HUDEP-2 (cell line): ENCODE measurements around the gene CMTM4.
"Not testable (repeated sequence)": the region's sequence is repeated elsewhere in the genome, so short reads cannot be mapped to it uniquely, and the experiment has no call there.

Source experiments
- DNase-seq, 76 experiments: peaks; one replicate each; lab custom pipeline; 2025; ENCODE audit not compliant: unreplicated experiment in 76 of 76; lab: John Stamatoyannopoulos, UW

The CMTM4 gene

DNA sequence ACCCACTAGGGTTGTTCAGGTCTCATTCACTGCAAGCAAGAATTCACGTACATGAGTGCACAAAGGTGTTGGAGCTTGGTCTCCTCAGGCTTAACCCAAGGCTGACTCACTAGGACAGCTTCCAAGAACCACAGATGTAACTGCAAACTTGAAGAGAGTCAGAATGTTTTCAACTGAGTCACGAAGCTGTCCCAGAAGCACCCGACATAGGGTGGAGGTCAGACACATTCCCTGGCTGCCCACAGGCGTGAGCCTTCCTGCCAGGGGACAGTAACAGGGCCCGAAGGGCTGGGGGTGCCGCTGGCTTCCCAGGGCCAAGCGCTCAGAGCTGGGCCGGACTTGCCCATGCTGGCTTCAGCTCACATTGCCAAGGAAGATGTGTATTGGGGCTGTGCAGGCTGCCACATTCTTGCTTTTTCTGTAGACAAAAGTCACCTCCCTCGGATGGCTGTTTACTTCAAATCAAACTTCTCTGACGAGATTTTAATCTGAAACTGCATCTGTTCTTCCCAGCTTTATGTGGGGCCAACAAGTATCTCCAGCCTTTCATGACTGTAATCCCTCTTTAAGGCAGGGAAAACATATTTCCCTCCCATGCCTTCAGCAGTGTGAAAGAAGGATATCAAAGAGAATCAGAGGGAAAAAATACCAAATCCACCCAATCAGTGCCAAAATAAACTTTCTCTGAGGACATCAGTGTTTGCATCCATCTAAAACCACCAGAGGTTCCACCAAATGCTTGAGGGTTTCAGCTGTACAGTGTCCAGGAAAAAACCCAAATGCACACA, 77.8 kb downstream of the CMTM4 start:
- DNase-seq, result peak in 4 of 76 experiments; percentile 6 to 22 (median 22)

DNA sequence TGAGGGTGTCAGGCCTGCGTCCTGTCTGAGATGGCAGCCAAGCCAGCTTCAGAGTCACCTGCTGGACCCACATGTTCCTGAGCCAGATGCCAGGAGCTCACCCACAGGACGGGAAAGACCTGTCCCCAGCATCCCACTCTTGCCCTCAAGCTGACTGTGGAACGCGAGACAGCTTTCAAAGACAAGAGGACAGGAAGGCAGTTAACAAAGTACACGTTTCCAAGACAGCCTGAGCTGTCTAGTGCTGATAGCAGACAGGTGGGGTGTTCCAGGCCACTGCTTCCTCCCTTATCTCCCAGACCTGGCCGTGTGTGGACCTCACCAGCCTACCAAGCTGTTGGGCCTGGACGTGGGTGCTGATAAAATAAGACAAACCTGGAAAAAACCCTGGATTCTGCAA, 78.8 kb downstream of the CMTM4 start:
- DNase-seq, result peak in 53 of 76 experiments; percentile 6 to 70 (median 35)

DNA sequence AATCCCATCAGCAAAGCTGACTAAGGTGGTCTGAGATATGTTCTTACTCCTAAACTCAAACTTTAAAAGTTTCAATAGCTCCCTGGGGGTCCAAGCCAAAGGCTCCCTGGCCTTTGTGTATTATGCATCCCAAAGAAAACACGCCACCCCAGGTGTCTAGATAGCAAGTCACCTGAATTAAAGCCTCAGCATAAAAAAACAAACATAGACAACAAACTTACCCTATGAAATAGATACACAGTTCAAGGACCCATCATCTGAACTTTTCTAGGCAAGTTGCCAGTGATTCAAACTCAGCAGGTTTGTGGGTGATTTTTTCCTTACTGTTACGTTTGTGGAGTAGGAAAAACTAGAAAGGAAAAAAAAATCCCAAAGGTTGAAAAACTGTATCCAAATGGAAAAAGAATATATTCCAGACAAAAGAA, 79.5 kb downstream of the CMTM4 start:
- DNase-seq, result no peak

DNA sequence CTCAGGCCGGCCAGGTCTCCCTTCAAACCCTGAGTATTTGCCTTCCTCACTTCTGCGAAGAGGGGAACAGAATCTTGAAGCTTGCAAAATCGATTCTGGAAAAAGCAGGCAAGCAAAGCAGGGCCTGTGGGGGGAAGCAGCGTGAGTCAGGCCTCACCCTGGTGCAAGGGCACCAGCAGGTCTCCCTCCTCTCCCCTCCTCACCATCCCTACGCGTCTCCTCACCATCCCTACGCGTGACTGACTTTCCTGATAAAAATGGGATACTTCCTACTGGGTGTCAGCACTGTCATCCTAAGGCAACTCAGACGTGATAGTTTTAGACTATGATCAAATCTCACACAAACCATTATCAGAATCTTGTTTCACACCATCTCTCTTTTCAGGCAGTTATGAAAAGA, 80.0 kb downstream of the CMTM4 start:
- DNase-seq, result no peak

DNA sequence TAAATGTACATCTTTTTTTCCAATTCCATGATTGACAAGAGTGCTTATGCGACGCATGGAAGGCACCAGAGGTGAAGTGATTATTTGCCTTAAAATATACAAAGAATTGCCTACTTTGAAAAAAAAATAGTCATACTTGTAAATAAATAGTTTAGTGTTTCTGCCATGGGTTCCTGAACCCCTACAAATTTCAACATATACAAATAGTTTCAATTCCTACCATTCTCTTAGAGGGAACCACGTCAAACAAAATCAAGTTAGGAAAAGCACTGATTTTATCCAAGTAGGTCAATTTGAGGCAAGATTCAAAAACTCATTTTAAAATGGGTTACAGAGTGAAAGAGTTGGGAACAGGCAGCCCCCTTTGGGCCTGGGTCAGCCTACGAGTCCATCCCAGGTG, 80.4 kb downstream of the CMTM4 start:
- DNase-seq, result no peak

DNA sequence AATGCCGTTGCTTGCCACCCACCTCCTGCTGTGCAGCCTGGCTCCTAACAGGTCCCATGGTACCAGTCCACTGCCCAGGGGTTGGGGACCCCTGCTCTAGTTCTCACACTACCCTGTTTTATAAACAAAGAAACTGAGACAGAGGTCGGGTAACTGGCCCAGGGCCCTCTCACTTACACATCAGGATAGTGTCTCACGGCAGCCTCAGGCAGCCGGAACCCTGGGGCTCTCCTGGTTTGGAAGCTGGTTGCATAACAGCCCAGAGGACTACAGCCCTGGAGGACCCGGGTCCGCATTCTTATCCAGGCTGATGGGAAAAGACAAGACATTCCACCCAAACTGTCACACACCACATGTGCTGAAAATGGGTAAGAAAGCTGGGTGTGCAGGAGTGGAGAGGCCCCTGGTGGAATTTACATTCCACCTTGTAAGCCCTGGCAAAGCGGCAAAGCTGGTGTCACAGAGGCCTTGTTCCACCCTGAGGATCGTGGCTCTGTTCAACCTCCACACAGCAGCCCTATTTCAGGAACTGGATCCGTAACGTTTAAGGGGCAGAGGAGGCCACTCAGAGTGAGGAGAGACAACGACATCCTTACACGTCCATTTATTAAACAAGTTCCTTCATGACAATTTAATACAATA, 82.3 kb downstream of the CMTM4 start:
- no peak for DNase-seq

DNA sequence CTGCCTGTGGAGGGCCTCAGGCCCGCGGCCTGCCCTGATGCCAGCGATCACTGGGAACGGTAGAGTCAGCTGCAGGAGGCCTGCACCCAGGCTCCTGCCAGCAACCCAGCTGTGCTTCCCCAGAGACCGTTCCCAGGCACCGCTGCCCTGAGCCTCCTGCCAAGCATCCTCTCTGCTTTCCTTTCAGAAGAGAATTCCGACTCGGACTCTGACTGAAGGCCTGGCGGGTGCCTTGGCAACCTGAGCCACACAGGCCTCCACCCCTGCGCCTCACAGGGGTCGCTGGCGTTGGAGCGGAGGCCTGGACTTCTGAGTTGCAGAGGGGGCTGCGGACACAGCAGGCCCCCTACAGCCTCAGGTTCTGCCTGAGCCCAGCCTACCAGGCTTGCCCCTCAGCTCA, 84.1 kb downstream of the CMTM4 start:
- no peak for DNase-seq

DNA sequence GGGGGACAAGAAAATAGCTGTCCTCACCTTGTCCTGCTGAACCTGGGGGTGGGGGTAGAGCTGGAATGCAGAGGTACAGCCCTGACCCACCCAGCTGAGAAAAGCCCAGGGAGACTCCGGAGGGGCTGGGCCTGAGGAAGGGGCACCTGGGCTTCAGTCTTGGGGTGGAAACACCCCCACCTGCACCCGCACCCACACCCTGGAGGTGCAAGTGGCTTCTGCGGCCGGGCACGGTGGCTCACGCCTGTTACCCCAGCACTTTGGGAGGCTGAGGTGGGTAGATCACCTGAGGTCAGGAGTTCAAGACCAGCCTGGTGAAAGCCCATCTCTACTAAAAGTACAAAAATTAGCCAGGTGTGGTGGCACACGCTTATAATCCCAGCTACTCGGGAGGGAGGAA, 84.6 kb downstream of the CMTM4 start:
- DNase-seq, result not testable (repeated sequence)

DNA sequence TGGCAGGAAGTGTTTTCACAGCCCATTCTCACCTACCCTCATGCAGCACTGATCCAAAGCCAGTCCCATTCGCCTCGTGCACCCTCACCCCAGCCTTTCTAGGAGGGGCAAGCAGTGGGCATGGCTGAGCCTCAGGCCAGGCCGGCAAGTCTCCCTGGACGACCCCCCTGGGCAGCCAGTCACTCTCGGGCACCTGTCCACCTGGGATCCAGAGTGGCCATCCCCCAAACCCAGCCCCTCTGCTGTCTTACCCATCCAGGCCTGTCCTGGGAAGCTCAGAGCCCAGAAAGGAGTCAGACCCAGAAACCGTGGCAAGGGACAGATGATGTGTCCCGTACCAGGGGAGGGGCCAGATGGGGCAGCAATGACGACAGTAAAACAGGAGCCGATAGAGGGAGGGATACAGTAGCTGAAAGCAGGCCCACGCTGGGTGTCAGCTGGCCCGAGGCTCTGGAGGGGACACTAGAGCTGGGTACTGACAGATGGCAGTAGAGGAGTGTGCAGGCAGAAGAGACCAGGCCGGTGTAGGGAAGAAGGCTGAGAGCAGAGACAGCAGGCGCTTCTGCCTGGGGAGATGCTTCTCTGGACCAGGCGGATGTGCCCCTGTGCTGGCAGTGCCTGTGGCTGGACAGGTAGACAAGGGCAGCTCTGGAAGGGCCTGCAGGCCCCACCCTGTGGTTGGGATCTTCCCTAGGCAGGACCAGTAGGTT, 86.3 kb downstream of the CMTM4 start:
- no peak for DNase-seq

DNA sequence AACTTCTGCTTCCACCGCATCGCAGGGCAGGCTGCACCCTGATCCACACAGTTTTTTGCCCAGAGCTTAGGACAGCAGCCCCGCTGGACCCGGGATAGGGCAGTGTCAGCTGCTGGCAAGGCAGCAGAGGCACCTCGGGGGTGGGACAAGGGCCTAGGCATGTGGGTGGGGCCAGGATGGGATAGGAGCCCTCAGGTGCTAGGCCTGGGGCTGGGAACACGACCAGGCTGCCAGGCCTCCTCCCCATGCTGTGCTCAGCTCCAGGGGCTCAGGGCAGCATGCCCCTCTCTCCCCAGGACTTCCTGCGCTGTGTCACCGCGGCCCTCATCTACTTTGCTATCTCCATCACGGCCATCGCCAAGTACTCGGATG, 87.4 kb downstream of the CMTM4 start:
- no peak for DNase-seq

DNA sequence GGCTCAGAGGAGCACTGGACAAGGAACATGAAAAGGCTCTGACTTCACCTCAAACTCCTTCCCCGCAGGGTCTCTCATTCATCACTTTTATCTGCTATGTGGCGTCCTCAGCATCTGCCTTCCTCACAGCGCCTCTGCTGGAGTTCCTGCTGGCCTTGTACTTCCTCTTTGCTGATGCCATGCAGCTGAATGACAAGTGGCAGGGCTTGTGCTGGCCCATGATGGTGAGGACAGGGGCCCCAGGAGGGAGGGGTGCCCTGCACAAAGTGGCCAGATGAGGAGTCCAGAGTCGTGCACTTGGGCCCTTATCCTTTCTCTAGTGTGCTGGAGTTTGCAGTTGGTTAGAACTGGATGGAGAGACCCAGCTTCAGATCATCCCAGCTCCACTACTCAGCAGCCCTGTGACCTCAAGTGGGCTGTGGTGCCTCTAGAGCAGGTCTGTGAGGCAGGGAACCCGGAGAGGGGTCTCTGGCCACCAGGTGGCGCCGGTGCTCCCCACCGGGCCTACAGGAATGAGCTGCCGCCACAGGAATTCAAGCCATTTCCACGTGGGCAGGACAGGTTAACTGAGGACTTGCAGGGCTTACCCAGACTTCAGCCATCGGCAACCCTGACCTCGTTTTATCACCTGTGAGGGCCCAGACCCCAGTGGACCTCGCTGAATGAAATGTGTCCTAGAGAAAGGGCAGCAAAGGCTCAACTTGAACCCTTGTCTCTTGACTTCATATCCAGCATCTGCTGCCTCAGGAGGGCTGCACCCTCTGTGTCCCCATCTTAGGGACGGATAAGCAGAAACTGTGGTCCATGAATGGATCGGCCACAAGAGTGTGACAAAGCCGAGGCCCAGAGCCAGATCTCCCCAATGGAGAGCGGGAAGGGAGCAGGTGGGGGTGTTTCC, 88.1 kb downstream of the CMTM4 start:
- DNase-seq, result peak in 69 of 76 experiments; percentile 19 to 88 (median 67)

DNA sequence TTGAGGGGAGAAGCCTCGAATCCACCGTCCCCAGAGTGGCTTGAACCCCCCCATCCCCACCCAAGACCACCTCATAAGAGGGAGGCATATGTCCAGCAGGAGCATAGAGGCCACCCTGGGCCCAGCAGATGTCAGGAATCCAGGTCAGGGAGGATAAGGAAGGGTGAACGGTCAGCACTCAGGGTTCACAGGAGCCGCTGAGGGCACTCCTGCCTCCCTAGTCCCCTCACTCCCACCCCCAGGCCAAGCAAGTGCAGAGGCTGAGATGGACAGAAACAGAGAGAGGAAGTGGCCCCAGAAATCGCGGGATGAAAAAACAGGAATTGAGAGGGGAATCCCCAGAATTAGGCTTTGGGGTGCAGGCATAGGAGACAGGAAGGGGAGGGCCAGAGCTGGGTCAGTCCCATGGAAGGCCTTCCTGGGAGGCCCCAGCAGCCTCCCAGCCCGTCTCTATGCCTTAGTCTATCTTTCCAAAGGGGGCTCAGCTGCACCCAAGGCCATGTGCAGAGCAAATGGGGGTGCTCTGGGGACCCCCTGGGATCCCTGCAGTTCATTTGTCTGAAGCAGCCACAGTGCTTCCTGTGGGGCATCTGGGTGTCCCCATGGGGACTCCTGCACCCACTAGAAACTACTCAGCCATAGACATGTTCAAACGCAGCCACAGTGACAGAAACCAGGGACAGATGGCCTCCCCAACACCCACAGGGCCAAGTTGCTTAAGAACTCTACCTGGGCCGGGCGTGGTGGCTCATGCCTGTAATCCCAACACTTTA, 90.4 kb downstream of the CMTM4 start:
- DNase-seq, result no peak

DNA sequence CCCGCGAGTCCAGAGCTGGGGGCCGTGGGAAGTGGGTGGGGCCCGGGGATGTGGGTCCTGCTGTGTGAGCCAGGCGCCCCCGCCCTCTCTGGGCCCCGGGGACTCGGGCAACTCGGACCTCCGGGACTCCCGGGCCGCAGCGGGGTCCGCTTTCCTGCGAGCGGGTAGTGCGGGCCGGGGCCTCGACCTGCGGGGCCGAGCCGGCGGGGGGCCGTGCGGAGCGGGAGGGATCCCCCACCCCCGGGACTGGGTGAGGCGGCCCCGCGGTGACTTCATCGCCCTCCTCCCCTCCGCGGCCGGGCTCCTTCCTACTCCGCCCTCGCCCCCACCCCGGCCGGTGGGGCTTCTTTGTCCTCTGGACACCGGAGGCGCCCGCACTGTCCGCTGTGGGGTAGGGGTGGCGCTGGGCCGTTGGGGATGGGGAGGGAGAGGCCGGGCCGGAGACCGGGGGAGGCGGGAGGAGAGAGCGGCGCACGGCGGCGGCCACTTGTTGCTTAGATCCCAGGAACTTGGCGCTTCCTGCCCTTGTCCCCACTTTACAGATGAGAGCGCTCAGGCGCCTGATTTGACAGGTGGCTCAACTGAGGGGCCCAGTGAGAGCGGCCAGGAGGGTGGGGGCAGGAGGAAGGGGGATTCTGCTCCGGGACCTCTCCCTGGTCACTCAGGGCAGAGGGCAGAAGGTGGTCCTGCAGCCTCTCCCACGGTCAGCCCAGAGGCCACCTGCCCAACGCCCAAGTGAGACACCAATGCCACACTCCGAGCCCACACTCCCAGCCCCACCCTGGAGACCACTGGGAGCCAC, 91.2 kb downstream of the CMTM4 start:
- peak in 1 of 76 experiments; percentile 5 for DNase-seq

DNA sequence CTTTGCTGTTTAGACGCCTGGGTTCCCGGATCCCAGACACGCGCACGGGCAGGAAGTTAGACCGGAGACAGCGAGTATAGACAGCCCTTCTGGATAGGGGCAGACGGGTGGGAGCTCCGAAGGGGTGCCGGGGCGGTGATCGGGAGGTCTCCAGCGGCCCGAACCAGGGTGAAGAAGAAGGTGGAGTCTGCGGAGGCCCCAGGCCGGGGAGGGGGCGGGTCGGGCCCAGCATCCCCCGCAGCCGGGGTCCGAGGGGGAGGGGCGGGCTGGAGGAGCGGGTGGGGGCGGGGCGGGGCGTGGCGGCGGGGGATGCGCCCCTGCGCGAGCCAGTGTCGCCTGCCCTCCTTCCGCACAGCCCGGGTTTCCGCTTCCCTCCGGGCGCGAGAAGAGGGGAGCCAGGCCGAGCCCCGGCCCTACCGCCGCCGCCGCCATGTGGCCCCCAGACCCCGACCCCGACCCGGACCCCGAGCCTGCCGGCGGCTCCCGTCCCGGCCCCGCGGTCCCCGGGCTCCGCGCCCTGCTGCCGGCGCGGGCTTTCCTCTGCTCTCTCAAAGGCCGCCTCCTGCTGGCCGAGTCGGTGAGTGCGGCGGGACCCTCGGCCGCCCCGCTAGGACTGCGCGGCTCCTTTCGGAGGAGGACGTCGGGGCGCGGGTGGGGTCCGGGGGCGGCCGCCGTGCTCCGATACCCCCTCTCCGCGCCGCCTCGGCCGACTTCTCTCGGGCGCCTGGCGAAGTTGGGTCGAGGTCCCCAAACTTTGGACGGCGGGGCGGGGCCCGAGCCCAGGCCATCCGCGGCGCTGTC, 92.0 kb downstream of the CMTM4 start, which contains the start of gene CMTM3:
CMTM3 (plus strand) TSS at position 329 of the 801 bp plus-strand sequence; CDS start at position 431, 102 bp downstream.
- peak in 32 of 76 experiments; percentile 3 to 49 (median 26) for DNase-seq

DNA sequence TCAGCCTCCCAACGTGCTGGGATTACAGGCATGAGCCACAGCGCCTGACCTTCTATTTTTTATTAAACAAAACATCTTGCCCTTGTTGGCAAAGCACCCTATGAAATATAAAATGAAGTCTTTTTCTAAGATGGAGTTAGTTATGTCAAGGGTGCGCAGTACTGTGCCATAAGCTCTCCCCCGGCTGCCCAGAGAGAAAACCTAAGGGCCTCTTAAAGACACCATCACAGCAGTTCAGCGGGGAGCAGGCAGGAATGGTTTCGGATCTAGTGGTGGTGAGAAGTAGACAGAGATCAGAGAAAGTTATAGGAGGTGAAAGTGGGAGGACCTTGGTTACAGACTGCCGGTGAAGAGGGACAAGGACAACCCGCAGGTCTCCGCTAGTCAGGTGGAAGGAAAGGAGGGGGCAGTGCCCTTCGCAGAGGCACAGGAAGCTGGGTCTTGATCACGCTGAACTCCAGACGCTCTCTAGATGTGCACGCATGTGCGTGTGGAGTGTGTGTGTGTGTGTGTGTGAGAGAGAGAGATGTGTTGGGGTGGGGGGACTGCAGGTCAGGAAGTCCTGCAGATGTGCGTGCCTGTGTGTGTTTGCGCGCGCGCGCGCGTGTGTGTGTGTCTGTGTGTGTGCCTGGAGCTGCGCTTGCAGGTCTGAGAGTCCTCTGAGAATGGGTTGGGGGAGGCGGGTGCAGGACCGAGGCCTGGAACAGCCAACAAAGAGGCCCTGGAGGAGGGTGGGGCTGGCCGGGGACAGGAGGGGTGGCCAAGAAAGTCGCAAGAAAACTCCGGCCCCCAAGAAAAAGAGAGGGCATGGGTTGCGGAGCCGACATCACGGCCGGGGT, 92.8 kb downstream of the CMTM4 start:
- DNase-seq, result peak in 7 of 76 experiments; percentile 12 to 40 (median 16)

DNA sequence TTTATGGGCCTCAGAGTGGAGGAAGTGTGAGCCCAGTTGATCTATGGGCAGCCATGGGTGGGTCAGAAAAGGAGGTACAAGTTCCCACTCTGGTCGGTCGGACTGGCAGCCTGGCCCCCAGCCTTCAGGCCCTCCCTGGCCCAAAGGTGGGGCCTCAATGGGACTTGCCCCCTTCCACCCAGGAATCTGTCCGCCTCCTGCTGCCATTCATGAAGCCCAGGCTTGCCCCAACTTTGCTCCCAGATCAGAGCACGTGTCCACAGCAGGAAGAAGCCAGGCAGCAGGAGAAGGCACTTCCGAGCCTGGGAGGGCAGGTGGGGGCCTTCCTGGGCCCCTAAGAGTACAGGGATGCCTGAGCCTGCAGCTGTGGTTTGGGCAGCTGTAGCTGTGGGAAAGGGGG, 95.1 kb downstream of the CMTM4 start:
- DNase-seq, result no peak

DNA sequence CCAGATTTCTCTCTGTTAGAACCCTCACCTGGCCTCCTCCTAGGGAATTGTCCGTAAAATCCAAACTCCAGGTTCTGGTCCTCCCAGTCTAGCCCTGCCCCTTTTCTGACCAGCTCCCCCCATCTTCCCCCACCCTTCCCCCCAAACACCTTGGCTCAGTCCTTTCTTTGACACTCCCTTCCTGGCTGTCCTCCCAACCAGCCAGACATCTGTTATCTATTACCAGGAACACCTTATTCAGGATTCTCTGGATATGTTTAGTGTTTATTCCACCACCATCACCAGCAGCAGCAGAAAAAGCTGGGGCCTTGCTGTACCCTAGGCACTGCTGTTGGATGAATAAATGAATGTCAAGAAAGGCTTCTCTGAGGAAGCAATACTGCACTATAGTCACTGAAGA, 96.1 kb downstream of the CMTM4 start:
- DNase-seq, result no peak
